Fibroblast of villous mesenchyme (primary cell): ENCODE data around the gene GNG14. TPM values are rescaled to one million over a fixed set of nuclear protein-coding genes. Genes with fewer than 3 reads are reported as not detected.

Source experiments
- DNase-seq: peaks from one replicate; pipeline ENCODE4 v3.0.0-alpha.2; 2010; ENCODE audit warnings: low read depth
- H3K4me3 ChIP-seq: 2 replicates; pipeline ENCODE4 v1.5.1; 2011; ENCODE audit warnings: low read depth, mild to moderate bottlenecking, low read length
- CTCF ChIP-seq: IDR thresholded peaks from 2 replicates; pipeline ENCODE4 v1.5.1; 2012; ENCODE audit warnings: low read depth, mild to moderate bottlenecking, low read length; ENCODE audit not compliant: insufficient read depth
- total RNA-seq: library from RNA; depleted of rRNA; stranded (reverse); fragments of >200 nt; gene quantifications from 2 replicates; pipeline ENCODE4 v1.2.3, GENCODE V29; 2012

GNG14 gene
- total RNA-seq, 1 donor: not detected

- no peak for TF ChIP-seq CTCF
Measured at GRCh38 chr19:12681074-12681987, 6.5 kb upstream of the GNG14 start, which contains the start of gene DHPS. DHPS (minus strand) TSS chr19:12681880; CDS start chr19:12681766, 114 bp downstream.

GRCh38 chr19:12685831-12686230 lies 2.0 kb upstream of the GNG14 start:
- TF ChIP-seq CTCF: no peak
- DNase-seq: no peak
- no peak overlapping the region for H3K4me3 ChIP-seq

More at GRCh38 chr19:12681074-12681987, 6.5 kb upstream of the GNG14 start, which contains the start of gene DHPS:
- peak within 1 kb of the TSS; percentile 99 for H3K4me3 ChIP-seq
- DNase-seq: peak; percentile 99

GRCh38 chr19:12689012-12689411 lies 1.2 kb downstream of the GNG14 start:
- H3K4me3 ChIP-seq: no peak overlapping the region
- no peak for TF ChIP-seq CTCF
- no peak for DNase-seq

DNA sequence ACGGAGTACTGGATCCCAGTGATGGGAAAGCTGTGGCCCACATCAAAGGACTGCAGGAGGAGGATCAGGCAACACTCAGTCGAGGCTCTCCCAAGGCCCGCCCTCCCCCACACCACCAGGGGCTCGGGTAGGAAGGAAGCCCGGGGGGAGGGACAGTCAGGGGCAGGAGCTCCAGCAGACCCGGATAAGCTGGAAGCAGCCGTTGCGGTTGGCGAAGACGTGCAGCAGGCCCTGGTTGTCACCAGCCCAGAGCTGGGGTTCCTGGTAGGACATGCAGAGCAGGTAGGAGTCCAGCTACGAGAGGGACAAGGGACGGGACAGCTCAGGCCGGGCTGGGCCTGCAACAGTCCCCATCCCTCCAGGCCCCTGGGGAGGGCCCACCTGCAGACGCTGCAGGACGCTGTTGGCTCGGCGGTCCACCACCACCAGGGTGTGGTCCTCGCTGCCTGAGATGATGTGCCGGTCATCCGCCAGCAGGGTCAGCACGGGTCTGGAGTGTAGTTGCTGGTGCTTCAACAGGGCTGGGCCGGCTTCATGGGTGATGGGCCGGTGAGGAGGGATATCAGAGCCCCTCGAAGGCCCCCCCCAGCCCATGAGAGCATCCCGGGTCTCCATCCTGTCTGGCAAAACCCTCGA lies 1.9 kb downstream of the GNG14 start:
- H3K4me3 ChIP-seq: no peak overlapping the region
- TF ChIP-seq CTCF: no peak
- no peak for DNase-seq

GRCh38 chr19:12692960-12693359 lies 5.2 kb downstream of the GNG14 start:
- TF ChIP-seq CTCF: no peak
- no peak overlapping the region for H3K4me3 ChIP-seq
- no peak for DNase-seq

DNA sequence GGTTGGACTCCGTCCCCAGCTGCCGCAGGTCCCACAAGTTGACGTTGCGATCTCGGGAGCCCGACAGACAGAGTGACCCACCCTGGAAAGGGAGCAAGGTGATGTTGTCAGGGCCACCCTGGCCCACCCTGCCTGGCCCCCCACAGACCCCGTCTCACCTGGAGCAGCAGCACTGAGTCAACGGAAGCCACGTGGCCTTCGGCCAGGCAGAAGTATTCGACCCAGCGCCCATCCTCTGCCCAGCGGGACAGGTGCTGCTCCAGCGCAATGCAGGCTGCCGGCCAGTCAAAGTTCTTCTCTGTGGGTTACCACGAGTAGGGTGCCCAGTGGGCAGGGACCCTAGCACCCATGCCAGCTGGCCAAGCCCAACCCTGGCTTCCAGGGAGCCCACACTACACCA lies 6.8 kb downstream of the GNG14 start:
- H3K4me3 ChIP-seq: no peak overlapping the region
- no peak for TF ChIP-seq CTCF
- DNase-seq: no peak
